Islet precursor cell (in vitro differentiated cells): ENCODE results near the gene HNRNPH3.

Experiments used
- DNase-seq: peaks from one replicate; pipeline ENCODE4 v3.0.0-alpha.2; 2018

Gene HNRNPH3

DNA sequence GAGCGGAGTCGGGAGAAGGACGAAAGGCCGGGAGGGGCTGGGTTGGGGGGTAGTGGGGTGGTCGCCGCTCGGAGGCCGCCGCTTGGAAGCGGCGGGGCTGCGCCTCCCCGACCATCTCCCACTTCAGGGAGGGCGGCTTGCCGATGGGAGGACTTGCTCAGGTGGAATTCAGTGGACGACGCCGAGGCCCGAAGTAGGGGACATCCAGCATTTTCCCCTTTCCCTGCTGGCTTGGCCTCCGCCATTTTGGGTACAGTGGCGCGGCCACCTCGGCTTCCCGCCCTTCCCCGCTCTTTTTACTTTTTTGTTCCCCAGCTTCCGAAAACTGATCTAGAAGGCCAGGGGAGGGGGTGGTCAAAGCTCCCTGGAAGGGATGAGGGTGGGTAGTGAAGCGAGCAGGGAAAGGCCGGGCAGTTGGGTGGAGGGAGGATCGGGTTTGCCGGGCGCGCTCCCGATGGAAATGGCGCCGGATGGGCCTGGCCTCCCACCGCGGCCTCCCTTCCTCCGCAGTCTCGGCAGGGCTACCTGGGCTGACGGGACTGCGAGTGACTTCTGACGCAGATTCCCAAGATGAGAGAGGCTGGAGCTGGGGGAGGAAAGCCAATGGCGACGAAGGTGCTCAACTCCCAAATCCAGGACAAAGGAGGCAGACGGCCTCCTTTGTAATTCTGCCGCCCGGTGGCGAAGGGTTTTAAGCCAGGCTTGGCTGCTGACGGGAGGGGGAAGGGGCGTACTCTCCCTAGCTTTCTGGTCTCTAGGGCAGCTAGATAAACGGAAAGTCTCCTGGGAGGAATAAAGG is 594 bp downstream of the HNRNPH3 start, which contains the start of gene PBLD:
Gene PBLD, minus strand, starts transcription at position 670 of the 799 bp plus-strand sequence. CDS start 26,084 bp downstream, outside the sequence.
- DNase-seq = peak; percentile 90

DNA sequence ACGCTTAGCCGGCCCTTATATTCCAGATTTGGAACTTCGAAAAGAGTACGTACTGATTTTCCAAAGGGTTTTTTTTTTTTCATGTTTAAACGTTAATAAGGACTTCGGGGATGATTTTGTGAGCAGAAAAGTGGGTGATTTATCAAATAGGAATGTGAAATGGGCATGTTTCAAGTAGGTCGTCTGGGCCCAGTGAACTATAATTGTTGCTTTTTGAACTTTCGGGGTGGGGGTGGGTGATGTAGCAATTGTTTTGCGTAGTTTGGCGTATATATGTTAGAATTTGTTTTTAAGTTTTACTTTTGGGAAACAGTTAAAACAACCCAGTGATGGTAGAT is 1.2 kb downstream of the HNRNPH3 start:
- no peak for DNase-seq

DNA sequence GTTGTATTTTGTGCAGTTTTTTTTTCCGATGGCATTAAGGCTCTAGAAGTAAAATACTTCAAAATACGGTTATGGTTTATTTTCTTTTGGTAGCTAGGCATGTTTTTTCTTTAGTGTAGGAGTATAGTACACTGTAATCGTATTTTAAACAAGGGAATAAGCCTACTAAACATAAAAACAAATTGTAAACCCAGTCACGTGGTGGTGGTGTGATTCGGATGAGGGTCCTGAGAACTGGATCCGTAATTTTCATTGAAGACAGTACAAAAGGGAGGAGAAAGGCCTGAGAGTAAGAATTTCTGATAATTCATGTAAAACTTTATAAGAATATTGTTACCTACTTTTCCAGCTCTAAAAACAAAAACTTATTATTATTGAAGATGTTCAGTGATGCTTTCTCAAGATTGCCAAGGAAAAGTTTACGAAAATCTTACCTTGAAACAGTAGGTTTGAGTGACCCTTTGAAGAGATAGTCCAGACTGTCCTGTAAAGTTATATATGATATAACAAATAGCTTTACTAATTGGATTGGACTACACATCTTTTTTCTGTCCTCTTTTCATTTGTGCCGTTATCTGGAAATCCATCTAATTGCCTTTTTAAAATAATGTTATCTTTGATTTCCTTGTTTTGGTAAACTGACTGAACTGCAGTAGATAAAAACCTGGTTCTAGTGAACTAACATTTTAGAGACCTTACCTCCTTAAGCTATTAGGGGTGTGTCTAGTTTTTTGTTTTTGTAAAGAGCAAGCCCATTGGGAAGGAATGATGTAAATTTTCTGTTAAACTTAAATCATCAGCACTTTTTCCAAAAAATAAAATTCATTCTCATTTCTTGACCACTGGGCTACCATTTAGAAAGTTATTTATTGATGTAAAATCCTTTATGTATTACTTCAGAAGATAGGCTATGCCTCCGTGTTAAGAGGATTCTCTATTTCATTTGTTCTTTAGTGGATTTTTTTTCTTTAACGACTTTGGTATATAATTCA is 1.9 kb downstream of the HNRNPH3 start:
- DNase-seq = no peak

GRCh38 chr10:68334672-68335467 is 3.0 kb downstream of the HNRNPH3 start:
- no peak for DNase-seq

GRCh38 chr10:68336754-68337351 is 5.0 kb downstream of the HNRNPH3 start:
- DNase-seq = no peak

DNA sequence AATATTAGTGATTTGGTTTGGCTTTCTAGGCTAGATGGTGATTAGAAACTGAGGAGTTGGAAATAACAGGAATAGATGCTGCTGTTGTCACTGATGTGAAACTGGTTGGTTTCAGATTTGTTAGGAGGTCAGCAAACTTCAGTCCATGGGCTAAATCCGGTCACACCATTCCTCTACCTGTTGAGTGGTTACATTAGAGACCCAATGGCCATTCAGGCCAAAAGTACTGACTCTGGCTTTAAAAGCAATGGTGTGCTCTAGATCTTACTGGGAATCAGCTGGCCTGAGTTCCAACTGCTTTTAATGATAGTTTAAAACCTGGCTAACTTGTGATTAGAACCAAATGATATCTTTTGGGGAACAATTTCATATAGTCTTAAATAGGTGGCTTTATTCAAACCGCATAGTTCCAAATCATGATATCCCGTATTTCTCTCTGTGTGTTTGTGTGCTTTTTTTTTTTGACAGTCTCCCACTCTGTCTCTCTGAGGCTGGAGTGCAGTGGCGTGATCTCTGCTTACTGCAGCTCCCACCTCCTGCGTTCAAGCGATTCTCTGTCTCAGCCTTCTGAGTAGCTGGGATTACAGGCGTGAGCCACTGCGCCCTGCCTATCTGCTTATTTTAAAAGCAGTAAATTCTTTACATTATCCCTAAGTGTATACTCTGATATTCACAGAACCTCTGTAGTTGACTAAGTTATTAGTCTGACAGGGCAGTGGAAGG is 8.7 kb downstream of the HNRNPH3 start:
- DNase-seq = no peak

DNA sequence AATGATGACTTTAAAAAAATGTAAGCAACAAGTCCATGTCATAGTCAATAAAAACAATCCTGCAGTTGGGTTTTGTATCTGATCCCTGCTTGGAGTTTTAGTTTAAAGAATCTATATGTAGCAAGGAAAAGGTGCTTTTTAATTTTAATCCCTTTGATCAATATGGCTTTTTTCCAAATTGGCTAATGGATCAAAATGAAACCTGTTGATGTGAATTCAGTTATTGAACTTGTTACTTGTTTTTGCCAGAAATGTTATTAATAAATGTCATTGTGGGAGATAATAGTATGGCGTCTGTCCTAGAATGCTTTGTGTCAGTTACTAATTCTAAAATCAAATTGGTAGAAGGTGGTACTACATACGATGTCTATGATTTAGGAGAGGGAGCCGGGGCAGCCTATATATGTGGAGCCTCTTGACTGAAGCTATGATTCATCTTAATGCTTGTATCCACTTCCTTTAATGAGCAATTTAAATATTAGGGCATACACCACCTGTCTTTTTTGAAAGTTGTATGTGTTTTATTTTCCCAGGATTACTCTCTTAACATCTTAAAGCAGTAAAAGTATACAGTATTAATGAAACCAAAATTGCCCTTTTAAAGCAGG is 11.1 kb downstream of the HNRNPH3 start:
- no peak for DNase-seq

- no peak for DNase-seq
Observed at GRCh38 chr10:68345621-68346020, 13.8 kb downstream of the HNRNPH3 start.

GRCh38 chr10:68346774-68347173 is 14.9 kb downstream of the HNRNPH3 start:
- no peak for DNase-seq

DNA sequence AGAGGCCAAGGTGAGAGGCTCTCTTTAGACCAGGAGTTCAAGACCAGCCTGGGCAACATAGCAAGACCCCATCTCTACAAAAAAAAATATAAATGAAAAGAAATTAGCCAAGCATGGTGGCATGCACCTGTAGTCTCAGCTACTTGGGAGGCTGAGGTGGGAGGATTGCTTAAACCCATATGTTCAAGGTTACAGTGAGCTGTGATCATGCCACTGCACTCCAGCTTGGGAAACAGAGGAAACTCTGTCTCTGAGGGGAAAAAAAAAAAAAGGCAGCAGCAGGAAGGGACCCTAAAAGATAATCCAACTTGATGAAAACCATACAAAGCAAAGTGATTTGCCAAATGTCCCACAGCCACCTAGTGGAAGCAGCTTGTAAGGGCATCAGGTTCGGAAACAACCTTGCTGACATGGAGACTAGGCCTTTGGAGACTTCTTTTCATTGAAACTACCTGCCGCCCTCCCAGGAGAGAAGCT is 16.4 kb downstream of the HNRNPH3 start:
- DNase-seq = peak; percentile 74

DNA sequence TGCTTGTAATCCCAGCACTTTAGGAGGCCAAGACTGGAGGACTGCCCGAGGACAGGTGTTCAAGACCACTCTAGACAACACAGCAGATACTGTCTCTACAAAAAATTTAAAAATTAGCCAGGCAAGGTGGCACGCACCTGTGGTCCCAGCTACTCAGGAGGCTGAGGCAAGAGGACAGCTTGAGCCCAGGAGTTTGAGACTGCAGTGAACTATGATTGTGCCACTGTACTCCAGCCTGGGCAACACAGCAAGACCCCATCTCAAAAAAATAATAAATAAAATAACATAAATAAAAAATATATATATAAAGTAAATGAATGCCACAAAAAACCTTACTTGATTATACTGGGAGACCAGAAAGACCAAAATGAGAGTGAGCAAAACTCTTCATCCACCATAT is 21.7 kb downstream of the HNRNPH3 start:
- DNase-seq = no peak

GRCh38 chr10:68359189-68359588 is 27.3 kb downstream of the HNRNPH3 start:
- DNase-seq = no peak

DNA sequence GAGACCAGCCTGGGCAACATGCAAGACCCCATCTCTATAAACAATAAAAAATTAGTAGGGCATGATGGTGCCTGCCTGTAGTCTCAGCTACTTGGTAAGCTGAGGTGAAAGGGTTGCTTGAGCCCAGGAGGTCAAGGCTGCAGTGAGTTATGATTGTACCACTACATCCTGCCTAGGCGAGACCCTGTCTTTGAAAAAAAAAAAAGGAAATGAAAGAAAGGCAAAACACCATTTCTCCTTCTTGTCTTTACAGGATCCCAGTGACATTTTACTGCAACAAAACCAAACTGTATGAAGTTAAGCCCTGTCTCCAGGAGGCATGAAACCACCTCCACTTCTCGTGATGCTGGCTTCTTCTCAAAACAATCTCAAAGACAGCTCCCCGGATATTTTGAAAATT is 30.7 kb downstream of the HNRNPH3 start:
- DNase-seq = no peak

DNA sequence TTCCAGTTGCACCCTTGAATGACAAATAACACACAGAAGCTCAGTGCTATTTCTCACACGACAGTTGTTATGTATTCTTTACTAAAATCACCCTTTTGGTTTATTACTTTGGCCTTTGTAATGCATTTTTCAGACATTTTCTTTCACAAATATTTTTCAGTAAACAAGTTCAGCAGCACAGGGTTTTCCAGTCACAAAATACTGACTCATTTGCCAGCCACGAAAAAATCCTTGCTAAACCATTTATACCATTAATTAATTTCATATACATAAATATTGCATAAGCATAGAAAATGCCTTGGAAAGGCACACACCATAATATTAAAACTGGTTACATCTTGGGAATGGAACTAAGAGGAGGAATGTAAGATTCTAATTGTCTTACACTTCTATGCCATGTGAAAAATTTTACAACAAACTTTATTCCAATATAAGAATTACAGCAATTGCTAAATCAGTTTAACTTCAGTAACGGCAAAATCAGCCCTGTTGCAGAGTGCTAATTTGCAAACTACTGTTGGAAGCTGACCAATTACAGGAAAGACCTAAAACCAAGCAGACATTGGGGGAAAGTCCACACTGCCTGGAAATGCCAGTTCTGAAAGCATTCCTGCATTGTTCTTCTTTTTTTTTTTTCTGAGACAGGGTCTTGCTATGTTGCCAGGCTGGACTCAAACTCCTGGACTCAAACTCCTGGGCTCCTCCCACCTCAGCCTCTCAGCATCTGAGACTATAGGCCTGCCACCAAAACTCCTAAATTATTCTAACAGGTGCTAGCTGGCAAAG is 32.4 kb downstream of the HNRNPH3 start:
- peak; percentile 54 for DNase-seq

- no peak for DNase-seq
Observed at GRCh38 chr10:68365611-68366010, 33.7 kb downstream of the HNRNPH3 start.

- DNase-seq = no peak
Observed at GRCh38 chr10:68366600-68366999, 34.7 kb downstream of the HNRNPH3 start.

DNA sequence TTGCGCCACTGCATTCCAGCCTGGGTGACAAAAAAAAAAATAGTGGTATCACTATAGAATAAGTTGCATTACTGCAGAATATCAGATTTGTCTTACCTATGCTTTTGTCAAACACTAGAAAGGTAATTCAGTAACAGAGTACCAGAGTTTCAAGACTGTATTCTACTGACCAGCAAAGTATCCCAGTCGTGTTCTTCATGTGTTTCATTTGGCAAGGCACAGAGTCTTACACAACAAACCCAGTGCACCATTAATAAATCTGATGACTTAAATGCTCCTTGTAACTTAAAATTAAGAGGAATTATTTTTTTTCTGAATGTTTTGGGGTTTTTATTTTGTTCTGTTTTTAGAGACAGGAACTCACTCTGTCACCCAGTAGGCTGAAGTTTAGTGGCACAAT is 35.3 kb downstream of the HNRNPH3 start:
- DNase-seq = no peak

DNA sequence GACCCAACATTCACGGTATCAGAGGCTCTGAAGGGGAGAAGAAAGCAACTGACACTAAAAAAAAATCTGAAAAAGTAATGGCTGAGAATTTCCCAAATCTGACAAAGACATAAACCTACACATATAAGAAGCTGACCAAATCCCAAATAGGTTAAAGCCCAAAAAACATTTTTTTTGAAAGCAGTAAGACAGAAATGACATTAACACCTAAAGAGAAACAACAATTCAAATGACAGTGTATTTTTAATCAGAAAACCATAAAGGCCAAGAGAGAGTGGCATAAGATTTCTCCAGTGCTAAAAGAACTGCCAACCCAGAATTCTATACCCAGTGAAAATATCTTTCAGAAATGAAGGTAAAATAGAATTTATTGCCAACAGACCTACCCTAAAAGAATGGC is 39.7 kb downstream of the HNRNPH3 start:
- no peak for DNase-seq

DNA sequence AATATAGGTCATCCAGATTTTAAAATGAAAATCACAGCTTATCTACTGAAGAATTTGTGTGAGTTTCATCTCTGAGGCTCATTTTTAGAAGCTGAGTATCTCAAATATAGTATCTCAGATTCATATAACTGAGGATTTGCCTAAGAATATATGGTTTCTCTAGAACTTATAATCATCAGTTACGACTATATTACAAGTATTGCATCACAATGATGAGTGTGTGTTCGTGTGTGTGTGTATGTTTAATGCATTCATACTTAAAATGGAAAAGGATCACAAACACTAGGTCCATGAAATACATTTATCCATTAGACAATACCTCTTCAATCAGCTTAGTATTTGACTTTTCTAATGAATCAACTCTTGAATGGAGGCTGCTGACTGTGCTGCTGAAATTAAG is 53.9 kb downstream of the HNRNPH3 start:
- DNase-seq = no peak
